GM18507 (cell line): Measurements from ENCODE around the gene IGSF22.

Experiments used
- DNase-seq: peaks from one replicate; pipeline ENCODE4 v3.0.0; 2011; ENCODE audit warnings: low read depth; ENCODE audit not compliant: insufficient read length; ENCODE audit errors: extremely low spot score
- FAIRE-seq: peaks from 2 replicates; lab custom pipeline; 2011; peaks lifted over from hg19 to GRCh38; lab: Jason Lieb, UNC

The IGSF22 gene

GRCh38 chr11:18726040-18726439 is at the start of gene IGSF22:
Gene IGSF22, minus strand, starts transcription at chr11:18726188. Its CDS starts 1,952 bp downstream, at chr11:18724236.
- FAIRE-seq: no peak
- no peak for DNase-seq

- FAIRE-seq: no peak
- no peak for DNase-seq
Observed at GRCh38 chr11:18774801-18775200, 48.8 kb upstream of the IGSF22 start.

- FAIRE-seq: no peak
Observed at GRCh38 chr11:18773681-18774080, 47.7 kb upstream of the IGSF22 start.

GRCh38 chr11:18773104-18773503 is 47.1 kb upstream of the IGSF22 start:
- DNase-seq: no peak
- no peak for FAIRE-seq

More at GRCh38 chr11:18773681-18774080, 47.7 kb upstream of the IGSF22 start:
- DNase-seq: no peak

GRCh38 chr11:18772211-18772610 is 46.2 kb upstream of the IGSF22 start:
- FAIRE-seq: no peak
- no peak for DNase-seq

- no peak for FAIRE-seq
- no peak for DNase-seq
Observed at GRCh38 chr11:18771266-18772035, 45.5 kb upstream of the IGSF22 start.

GRCh38 chr11:18770479-18771125 is 44.6 kb upstream of the IGSF22 start:
- DNase-seq (no peak), FAIRE-seq (peak; percentile 67)

GRCh38 chr11:18769802-18770456 is 43.9 kb upstream of the IGSF22 start:
- peak; percentile 23 for DNase-seq
- peak; percentile 95 for FAIRE-seq

GRCh38 chr11:18768978-18769377 is 43.0 kb upstream of the IGSF22 start:
- DNase-seq (no peak), FAIRE-seq (no peak)

- FAIRE-seq (peak; percentile 98), DNase-seq (peak; percentile 55)
Observed at GRCh38 chr11:18768472-18768901, 42.5 kb upstream of the IGSF22 start.

GRCh38 chr11:18766015-18766414 is 40.0 kb upstream of the IGSF22 start:
- FAIRE-seq: no peak
- DNase-seq: no peak

GRCh38 chr11:18765554-18765953 is 39.6 kb upstream of the IGSF22 start:
- FAIRE-seq (no peak), DNase-seq (no peak)

- no peak for DNase-seq
- FAIRE-seq: no peak
Observed at GRCh38 chr11:18761741-18762140, 35.8 kb upstream of the IGSF22 start.

- DNase-seq (no peak), FAIRE-seq (no peak)
Observed at GRCh38 chr11:18761144-18761543, 35.2 kb upstream of the IGSF22 start.

- DNase-seq (no peak), FAIRE-seq (no peak)
Observed at GRCh38 chr11:18757811-18758210, 31.8 kb upstream of the IGSF22 start.

- FAIRE-seq: no peak
- DNase-seq: no peak
Observed at GRCh38 chr11:18756889-18757288, 30.9 kb upstream of the IGSF22 start.

GRCh38 chr11:18754308-18754707 is 28.3 kb upstream of the IGSF22 start:
- DNase-seq: no peak
- no peak for FAIRE-seq

GRCh38 chr11:18752502-18752901 is 26.5 kb upstream of the IGSF22 start:
- DNase-seq: no peak
- no peak for FAIRE-seq

- no peak for DNase-seq
- FAIRE-seq: no peak
Observed at GRCh38 chr11:18750944-18751343, 25.0 kb upstream of the IGSF22 start.

GRCh38 chr11:18749681-18750319 is 23.8 kb upstream of the IGSF22 start:
- DNase-seq (no peak), FAIRE-seq (no peak)
